GM12891 (cell line): ENCODE results near the gene TTC13.

Source experiments
- POLR2A ChIP-seq: IDR thresholded peaks from 2 replicates; pipeline ENCODE4 v1.6.1; 2011; ENCODE audit warnings: low read depth, low read length, control low read depth
- POLR2AphosphoS5 ChIP-seq: IDR thresholded peaks from 2 replicates; pipeline ENCODE4 v1.6.1; 2011; ENCODE audit warnings: low read depth, low read length, control low read depth
- TAF1 ChIP-seq: IDR thresholded peaks from 2 replicates; pipeline ENCODE4 v1.6.1; 2011; ENCODE audit warnings: low read depth, low read length, control low read depth

GRCh38 chr1:230902349-230902923 lies 76.2 kb downstream of the TTC13 start:
- no peak for TF ChIP-seq POLR2AphosphoS5
- no peak for TF ChIP-seq POLR2A
- TF ChIP-seq TAF1 = no peak
